Hepatocyte (in vitro differentiated cells): ENCODE measurements around the gene CRABP2.

Source experiments
- EZH2 ChIP-seq: fragments of 200-600 bp; sonication (generic); IDR thresholded peaks from 2 replicates; pipeline ENCODE4 v1.6.1; 2016; ENCODE audit warnings: antibody characterized with exemption, mild to moderate bottlenecking, borderline replicate concordance
- TF ChIP-seq, protein P1 (sequence below): fragments of 200-600 bp; sonication (generic); IDR thresholded peaks from 2 replicates; pipeline ENCODE4 v1.5.1; 2016; ENCODE audit warnings: antibody characterized with exemption, mild to moderate bottlenecking; ENCODE audit not compliant: poor library complexity

DNA sequence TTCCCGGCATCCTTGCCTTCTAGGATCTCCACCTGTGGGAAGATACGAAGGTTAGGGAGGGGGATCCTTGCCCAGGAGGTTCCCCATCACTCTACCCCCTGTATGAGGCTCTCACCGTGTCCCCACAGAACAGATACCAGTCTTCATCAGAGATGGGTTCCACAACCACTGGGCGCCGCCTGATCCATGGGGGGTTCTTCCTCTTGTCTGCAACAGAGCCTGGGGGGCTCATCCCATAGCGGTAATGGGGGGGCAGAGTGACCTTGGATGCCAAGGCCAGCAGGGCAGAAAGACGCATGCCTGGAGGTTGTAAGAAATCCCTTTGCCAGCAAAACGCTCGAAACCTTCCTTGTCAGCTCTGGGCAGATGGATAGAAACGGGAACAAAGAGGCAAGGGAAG, 33.0 kb upstream of the CRABP2 start:
- TF ChIP-seq, protein P1, sequence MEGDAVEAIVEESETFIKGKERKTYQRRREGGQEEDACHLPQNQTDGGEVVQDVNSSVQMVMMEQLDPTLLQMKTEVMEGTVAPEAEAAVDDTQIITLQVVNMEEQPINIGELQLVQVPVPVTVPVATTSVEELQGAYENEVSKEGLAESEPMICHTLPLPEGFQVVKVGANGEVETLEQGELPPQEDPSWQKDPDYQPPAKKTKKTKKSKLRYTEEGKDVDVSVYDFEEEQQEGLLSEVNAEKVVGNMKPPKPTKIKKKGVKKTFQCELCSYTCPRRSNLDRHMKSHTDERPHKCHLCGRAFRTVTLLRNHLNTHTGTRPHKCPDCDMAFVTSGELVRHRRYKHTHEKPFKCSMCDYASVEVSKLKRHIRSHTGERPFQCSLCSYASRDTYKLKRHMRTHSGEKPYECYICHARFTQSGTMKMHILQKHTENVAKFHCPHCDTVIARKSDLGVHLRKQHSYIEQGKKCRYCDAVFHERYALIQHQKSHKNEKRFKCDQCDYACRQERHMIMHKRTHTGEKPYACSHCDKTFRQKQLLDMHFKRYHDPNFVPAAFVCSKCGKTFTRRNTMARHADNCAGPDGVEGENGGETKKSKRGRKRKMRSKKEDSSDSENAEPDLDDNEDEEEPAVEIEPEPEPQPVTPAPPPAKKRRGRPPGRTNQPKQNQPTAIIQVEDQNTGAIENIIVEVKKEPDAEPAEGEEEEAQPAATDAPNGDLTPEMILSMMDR: no peak
- TF ChIP-seq EZH2: no peak
